Ureter (tissue), 1 donor: ENCODE results near the gene LDAH. TPM values are rescaled to one million over a fixed set of nuclear protein-coding genes. Genes with fewer than 3 reads are reported as not detected.

Experiments used
- DNase-seq: peaks from one replicate; pipeline ENCODE4 v3.0.0-alpha.2; 2020; ENCODE audit warnings: low spot score
- total RNA-seq: library from RNA; stranded (reverse); gene quantifications from one replicate; pipeline ENCODE4 v1.2.4, GENCODE V29; 2023
- donor health status: DM: yes; HTN: yes; CAD: no.

Gene LDAH
- total RNA-seq, 1 donor from 2014 or later: 42.5 TPM

GRCh38 chr2:20638646-20639430 lies 184.1 kb downstream of the LDAH start:
- no peak for DNase-seq

- no peak for DNase-seq
Measured at GRCh38 chr2:20638014-20638413, 184.9 kb downstream of the LDAH start.

- DNase-seq: peak; percentile 69
Measured at GRCh38 chr2:20637147-20637546, 185.8 kb downstream of the LDAH start.

- DNase-seq: peak; percentile 92
Measured at GRCh38 chr2:20635675-20636584, 187.0 kb downstream of the LDAH start.

- DNase-seq: no peak
Measured at GRCh38 chr2:20635113-20635510, 187.8 kb downstream of the LDAH start.

GRCh38 chr2:20634507-20635112 lies 188.3 kb downstream of the LDAH start:
- DNase-seq: no peak

Other genes starting within 250 kb of the LDAH start
- 37.9 TPM for gene HS1BP3, start 172.0 kb downstream of the LDAH start, total RNA-seq
- 11.0 TPM for gene GDF7, start 156.0 kb downstream of the LDAH start, total RNA-seq
- gene APOB, start 221.0 kb upstream of the LDAH start, total RNA-seq: 0.75 TPM